HG03442 (cell line): ENCODE data around the gene NEK6.

ENCODE experiments used
- ATAC-seq: cut with Tn5 transposase; IDR thresholded peaks from one replicate; pipeline ENCODE4 v1.9.1; 2021; ENCODE audit warnings: mild to moderate bottlenecking, moderate library complexity; ENCODE audit not compliant: unreplicated experiment

The NEK6 gene

DNA sequence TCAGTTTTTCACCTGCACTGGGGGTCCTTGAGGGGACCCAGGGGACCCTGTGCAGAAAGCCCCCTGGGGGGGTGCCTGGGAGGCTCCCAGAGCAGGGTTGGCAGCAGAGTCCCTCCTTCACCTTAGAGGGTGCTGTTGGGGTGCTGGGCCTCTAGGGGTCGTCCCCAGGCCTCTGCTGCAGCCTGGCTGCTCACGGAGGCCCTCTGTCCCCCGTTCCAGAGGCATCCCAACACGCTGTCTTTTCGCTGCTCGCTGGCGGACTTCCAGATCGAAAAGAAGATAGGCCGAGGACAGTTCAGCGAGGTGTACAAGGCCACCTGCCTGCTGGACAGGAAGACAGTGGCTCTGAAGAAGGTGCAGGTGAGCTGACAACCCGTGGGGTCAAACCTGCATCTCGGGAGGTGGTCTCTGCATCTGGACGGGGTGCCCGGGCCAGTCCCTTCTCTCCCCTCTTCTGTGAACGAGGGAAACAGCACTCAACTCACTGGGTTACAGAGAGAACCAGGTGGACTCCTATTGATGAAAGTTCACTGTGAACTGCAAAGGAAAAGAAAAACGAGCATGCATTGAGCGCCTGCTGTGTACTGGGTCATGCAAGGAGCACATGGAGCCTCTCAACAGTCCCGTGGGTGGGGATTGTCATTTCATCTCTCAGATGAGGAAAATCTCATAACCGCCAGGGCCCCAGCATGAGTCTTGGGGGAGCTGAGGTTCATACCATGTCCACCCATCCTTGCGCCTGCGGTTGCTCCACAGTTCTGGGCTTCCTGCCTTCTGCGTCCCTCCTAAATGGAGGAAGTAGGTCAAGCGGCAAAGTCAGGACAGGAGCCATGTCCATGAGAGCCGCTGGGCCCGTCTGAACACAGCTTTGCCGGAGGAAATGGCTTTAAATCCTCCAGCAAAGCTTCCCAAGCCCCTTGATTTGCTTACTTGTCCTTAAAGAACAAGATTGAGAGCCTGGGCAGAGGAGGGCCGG lies 54.8 kb downstream of the NEK6 start:
- ATAC-seq: no peak

DNA sequence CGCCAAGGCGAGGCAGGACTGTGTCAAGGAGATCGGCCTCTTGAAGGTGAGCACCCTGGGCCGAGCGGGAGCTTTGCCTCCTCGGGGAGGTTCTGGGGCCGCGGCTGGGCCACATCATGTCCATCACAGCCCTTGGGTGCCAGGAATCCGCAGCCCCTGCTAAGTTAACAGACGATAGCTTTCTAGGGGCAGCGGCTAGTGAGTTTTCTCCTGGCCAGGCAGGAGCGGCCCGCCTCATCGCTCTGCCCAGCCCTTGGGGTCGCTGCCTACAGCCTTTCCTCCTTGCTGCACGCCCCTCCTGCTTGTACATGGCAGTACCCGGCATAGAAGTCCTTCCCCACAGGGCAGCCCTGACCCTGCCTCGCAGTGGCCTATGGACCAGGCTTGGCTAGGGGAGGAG lies 56.2 kb downstream of the NEK6 start:
- ATAC-seq: no peak

DNA sequence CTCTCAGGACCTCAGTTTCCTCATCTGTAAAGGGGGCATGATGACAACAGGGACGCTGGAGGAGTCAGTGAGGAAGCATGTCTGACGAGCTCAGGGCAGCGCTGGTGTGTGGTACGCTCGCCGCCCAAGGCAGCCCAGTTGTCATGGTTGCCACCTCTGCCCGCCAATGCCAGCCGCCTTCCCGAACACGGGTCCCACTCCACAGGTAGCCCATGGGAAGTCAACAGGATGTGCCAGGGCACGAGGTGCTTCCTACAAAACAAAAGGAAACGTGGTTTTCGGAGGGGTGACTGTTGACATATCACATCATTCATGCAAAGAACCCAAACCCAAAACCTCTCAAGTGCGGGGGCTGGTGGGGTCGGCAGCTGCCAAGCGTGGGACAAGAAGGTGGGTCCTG lies 58.1 kb downstream of the NEK6 start:
- ATAC-seq: no peak

DNA sequence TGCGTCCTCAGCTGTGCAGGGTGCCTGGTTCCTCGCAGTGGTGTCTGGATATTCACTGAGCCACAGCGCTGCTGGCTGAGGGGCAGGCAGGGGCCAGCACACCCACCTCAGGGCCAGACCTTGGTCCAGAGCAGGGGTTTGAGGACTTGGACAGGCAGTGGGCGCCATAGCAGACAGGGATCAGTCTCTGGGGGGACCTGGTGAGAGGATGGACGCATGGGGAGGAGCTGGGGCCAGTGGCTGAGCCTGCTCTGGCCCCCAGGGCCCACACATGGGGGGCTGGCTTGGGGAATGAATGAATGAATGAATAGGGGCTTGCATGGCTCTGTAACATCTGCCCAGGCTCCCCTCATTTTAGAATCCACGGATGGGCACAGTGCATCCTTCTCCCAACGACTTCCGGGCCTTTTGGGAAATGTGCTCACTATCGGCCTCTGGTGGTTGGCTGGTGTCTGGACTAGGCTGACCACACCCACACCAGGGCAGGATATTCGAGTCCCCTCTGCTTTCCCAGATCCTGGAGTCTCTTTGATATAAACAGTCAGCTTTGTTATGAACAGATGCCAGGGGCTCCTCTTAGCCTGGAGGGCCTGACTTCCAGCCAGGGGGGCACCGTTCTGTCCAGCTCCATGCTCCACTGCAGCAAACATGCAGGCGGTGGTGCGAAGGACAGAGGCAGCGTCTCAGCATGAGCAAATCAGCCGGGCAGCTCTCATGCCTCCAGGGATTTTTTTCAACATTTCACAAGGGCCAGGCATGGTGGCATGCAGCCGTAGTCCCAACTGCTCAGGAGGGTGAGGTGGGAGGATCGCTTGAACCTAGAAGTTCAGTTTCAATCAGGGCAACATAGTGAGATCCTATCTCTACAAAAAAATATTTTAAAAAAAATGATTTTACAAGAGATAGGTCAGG lies 62.6 kb downstream of the NEK6 start:
- no peak for ATAC-seq

- ATAC-seq: no peak
Observed at GRCh38 chr9:124321416-124321815, 63.7 kb downstream of the NEK6 start.

GRCh38 chr9:124321935-124322334 lies 64.2 kb downstream of the NEK6 start:
- ATAC-seq: no peak

DNA sequence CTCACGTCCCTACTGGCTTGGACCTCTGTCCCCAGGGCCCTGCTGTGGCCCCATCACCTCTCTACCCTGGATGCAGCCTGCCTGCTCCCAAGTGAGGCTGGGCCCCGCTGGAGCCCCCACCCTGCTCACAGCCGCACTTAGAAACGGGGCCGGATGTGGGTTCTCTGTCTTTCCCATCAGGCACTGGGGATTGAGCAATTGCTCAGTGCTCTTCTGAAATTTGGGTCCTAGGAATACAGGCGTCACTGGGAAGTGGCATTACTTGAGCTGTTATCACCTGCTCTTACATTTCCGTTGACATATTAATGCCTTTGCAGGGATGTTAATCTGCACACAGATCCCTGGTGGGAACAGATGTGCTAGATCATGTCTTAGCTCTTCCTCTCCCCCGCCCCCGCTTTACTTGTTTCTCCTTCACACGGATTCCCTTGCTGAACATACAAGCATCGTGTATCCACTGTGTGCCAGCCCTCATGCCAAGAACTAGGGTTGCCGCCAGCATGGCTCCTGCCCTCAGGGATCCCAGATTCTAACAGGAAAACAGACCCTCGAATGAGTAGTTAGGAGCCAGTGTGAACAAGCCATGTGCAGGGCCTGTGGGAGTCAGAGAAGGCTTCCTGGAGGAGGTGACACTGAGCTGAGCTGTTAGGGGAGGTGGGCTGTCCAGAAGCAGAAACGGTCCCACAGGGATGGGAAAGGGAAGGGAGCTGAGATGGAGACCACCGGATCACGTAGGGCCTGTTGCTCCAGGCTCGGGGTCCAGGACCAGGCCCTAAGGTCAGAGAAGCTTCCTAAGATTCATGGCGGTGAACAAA lies 65.1 kb downstream of the NEK6 start:
- ATAC-seq: no peak

DNA sequence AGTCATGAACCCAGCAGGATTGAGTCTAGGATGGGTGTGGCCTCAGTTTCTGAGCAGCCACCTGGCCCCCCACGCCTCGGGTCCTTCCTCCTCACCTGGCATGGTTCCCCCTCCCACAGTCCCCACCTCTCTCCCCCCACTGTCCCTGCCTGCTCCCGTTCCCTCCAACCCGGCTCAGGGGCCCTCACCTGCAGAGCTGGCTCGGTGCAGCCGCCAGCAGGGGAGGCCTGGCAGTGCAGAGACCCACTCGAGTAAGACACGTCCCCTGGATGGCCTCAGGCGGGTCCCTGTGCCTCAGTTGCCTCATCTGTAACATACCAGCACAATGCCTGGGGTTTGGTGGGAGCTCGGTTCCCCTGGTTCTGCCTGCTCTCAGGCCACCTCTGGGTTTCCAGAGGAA lies 66.2 kb downstream of the NEK6 start:
- ATAC-seq: no peak

GRCh38 chr9:124325816-124326215 lies 68.1 kb downstream of the NEK6 start:
- ATAC-seq: no peak

- no peak for ATAC-seq
Observed at GRCh38 chr9:124326378-124326777, 68.6 kb downstream of the NEK6 start.

- no peak for ATAC-seq
Observed at GRCh38 chr9:124327491-124327890, 69.7 kb downstream of the NEK6 start.

DNA sequence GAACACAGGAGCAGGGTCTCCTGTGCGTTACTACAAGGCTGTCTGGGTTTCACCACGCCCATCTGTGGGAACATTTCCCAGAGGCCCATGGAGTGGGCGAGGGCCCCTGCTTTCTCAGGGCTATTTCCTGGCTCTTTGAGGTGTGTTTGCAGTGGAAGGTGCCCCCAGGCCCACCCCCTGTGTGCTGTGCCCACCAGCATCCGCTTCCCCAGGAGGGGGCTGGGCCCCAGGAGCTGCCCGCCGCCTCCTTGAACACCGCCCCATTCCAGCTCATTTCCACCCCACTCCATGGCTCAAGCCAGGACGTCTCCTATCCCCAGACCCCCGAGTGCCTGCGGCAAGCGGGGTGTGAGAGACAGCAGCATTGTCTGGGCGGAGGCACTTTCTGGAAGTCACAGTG lies 70.5 kb downstream of the NEK6 start:
- ATAC-seq: no peak

GRCh38 chr9:124329206-124329792 lies 71.5 kb downstream of the NEK6 start:
- no peak for ATAC-seq

- ATAC-seq: no peak
Observed at GRCh38 chr9:124330011-124330697, 72.4 kb downstream of the NEK6 start.

DNA sequence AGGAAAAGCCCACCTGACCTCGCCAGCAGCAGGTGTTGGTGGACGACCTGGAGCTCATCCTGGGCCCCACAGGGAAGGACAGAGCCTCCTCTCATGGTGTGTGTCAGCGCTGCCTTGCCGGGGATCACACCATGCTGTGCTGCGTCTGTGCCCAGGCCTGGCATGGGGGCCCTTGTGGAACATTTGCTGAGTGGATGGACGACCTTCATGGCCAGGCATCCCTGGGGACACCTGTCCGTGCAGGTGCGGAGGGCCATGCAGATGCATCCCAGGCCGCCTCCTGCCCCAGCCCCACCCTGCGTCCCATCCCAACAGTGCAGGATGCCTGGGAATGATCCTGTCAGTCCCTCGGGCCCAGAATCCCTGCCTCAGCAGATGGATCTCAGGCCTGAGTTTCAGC lies 73.8 kb downstream of the NEK6 start:
- no peak for ATAC-seq

- ATAC-seq: no peak
Observed at GRCh38 chr9:124332361-124333202, 74.8 kb downstream of the NEK6 start.

GRCh38 chr9:124333203-124333579 lies 75.4 kb downstream of the NEK6 start:
- ATAC-seq: no peak

- no peak for ATAC-seq
Observed at GRCh38 chr9:124334568-124335319, 77.0 kb downstream of the NEK6 start.
